HUDEP-2 (cell line): ENCODE measurements around the gene CDK11B.
"Not testable (repeated sequence)": the region's sequence is repeated elsewhere in the genome, so short reads cannot be mapped to it uniquely, and the experiment has no call there.

ENCODE experiments used
- DNase-seq, 76 experiments: peaks; one replicate each; lab custom pipeline; 2025; ENCODE audit not compliant: unreplicated experiment in 76 of 76; lab: John Stamatoyannopoulos, UW

Gene CDK11B

DNA sequence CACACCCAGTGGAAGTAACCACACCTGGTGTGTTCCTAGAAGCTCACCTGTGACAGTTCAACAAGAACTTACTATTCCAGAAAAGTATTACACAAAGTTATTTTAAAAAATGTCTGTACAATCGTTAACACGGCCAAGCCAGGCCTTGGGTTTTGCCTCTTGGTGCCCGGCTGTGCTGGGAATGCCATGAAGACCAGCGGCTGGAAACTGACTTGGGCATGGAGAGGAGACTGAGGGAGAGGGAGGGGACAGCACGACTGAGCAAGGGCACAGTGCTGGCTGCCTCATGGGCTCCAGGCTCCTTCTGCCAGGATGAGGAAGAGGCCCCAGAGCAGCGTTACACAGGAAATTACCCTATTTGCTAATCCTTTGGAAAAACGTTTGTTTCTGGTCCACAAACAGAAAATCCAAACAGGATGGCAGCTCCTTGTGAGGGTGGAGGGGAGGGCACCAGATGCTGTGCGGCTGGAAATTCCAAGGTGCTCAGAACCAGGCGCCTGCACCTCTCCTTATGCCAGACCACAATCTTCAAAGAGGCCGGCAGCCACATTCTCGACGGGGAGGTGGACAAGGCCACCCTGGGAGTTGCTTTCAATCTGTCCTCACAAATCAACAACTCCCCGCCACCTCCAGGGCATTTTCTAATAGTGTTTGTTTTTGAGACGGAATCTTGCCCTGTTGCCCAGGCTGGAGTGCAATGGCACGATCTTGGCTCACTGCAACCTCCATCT, 4.2 kb upstream of the CDK11B start:
- peak in 3 of 76 experiments; percentile 4 to 14 (median 12) for DNase-seq

DNA sequence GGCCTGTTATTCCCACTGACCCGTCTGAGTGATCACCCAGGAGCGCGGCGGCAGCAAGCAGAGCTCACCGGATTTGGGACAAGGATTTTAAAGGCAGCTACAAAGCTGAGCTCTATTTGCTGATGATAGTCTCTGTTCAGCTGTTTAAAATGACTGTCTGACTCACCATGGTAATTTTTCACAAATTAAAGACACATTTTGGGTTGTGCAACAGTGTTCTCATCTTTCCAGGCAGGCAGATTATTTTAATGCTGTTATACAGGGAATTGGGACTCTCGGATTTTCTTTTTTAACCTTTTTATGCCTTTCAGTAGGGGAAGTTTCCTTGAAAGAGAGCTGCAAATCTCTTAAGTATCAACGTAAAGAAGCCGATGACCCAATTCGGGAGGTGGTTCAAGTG, 3.6 kb upstream of the CDK11B start:
- not testable (repeated sequence) for DNase-seq

- DNase-seq = peak in 1 of 76 experiments; percentile 44
Measured at GRCh38 chr1:1648265-1648664, 10.5 kb downstream of the CDK11B start.

DNA sequence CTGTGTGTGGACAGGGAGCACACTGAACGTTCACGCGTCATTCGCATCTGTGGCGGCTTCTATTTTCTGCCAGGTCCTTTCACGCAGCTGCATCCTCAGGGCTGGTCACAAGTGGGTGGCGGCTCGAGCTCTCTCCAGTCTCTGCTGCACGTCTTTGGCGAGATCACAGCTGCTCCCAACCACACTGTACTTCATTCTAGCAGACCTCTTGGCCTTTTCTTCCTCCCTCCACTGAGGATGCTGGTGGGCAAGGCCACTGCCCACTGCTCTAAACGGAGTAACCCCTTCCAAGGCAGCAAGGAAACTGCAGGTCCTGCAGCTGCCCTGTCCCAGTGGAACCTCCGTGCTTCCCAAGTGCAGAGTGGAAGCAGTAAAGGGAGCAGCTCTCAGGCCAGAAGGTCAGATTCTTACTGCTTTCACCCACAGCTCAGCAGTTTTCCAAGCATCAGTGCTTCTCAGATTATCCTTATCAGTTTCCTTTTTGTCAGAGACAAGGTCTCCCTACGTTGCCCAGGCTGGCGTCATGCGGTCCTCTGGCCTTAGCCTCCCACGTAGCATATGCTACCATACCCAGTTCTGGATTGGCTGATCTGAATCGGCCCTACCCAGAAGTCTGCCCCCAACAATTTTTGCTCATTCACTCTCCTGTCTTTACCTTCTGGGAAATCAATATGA, 11.1 kb downstream of the CDK11B start:
- DNase-seq = peak in 73 of 76 experiments; percentile 43 to 92 (median 80)

GRCh38 chr1:1646326-1646725, 12.5 kb downstream of the CDK11B start:
- not testable (repeated sequence) for DNase-seq

GRCh38 chr1:1640711-1641461, 17.9 kb downstream of the CDK11B start:
- DNase-seq = not testable (repeated sequence)

- not testable (repeated sequence) for DNase-seq
Measured at GRCh38 chr1:1640081-1640480, 18.7 kb downstream of the CDK11B start.

DNA sequence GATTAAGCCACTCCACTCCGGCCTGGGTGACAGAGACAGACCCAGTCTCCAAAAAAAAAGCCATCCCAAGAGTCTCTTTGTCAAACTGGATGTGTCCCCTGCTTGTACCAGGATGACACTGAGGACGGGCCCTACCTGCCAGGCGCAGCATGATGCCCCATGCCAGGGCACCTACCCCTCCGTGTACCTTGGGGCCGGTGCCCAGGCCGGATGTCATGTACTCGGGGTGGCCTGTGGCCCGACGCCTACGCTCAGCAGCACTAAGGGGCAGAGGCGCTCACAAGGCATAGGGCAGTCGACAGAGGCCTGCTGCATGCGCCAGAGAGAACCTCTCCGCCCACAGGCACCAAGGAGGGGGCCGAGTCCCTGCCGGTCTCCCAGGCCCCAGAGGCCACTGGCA, 19.4 kb downstream of the CDK11B start:
- not testable (repeated sequence) for DNase-seq

- not testable (repeated sequence) for DNase-seq
Measured at GRCh38 chr1:1638528-1638927, 20.3 kb downstream of the CDK11B start.

DNA sequence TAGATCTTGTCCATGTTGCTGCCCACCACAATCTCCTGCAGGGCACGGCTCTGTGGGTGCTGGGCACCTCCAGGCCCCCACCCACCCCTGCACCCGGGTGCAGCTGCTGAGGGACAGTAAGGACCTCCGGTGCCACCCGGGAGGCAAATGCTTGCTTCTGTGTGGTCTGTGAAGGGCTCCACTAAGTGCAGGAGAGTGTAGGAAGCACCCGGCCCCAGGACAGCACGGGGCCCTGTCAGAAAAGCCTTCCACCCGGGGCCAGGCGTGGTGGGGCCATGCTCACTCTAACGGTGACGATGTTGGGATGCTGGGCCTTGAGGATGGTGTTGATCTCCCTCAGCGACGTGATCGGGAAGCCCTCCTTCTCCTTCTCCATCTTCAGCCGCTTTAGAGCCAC, 21.3 kb downstream of the CDK11B start:
- not testable (repeated sequence) for DNase-seq

DNA sequence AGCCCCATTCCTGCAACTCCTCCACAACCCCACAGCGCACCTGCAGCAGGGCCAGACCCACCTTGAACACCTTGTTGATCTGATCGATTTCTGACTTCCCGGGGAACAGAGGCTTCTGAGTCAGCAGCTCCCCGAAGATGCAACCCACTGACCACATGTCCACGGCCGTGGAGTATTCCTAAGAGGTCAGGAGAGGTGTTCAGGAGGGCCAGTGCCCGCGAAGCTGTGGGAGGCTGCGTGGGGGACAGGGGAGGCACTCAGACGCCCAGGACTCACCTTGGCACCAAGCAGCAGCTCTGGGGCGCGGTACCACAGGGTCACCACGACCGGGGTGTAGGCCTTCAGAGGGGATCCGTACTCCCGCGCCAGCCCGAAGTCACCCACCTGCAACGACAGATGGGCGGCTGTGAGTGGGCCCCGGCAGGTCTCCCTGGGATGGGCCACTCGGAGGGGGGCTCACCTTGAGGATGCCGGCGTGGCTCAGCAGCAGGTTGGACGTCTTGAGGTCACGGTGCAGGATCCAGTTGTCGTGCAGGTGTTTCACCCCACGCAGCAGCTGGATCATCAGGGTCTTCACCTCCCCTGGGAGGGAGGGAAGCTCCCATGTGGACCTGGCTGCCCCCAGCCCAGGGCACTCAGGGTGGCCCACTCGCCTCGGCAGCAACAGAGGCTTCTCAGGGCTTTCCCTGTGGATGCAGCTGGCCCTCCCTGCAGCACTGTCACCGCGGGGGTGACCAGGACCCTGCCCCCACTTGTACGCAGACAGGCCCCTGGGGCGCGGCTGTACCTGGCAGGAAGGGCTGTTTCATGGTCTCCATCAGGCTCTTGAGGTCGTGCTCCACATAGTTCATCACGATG, 22.0 kb downstream of the CDK11B start:
- DNase-seq = not testable (repeated sequence)

GRCh38 chr1:1634613-1635012, 24.2 kb downstream of the CDK11B start:
- DNase-seq = not testable (repeated sequence)

DNA sequence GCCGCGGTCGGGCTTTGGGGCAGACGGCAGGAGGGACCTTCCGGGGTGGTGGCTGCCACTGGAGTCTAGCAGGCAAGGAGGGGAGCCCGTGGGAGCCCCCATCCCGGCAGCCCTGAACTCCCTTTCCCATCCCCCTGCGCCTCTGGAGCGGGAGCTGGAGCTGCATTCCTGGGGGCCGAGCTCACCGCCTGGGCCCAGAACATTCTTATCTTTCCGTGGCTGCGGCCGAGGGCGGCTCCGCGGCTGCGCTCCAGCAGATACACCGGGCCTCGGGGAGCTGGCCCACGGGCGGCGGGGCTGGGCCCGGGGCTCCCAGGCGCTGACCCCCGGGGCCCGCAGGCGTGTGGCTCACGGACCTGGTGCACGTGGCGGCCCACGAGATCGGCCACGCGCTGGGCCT, 25.4 kb downstream of the CDK11B start:
- not testable (repeated sequence) for DNase-seq

DNA sequence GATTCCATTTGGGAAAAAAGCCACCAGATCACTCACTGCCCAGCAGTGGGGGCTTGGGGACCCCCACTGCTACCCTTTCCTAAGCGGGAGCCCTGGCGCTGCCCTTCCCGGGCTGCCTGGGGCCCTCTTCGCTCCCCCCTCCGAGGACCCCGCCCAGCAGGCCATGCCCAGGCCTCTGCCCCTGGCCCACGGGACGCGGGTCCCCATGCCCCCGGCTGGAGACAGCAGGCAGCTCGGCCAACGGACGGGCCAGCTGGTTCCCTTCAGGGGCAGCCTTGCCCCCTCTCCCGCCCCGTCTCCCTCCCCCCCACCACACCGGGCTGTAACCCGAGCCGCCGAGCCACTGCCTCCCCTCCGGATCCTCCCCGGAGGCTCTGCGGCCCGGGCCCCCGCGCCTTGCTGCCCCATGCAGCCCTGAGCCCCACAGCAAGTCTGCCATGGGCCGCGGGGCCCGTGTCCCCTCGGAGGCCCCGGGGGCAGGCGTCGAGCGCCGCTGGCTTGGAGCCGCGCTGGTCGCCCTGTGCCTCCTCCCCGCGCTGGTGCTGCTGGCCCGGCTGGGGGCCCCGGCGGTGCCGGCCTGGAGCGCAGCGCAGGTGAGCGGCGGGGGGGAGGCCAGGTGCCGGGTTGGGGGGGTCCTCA, 26.9 kb downstream of the CDK11B start, which contains the start of gene MMP23B:
Gene MMP23B (plus strand): TSS at position 392 of the 639 bp plus-strand sequence. CDS start 46 bp downstream, at position 438.
- DNase-seq = no peak

DNA sequence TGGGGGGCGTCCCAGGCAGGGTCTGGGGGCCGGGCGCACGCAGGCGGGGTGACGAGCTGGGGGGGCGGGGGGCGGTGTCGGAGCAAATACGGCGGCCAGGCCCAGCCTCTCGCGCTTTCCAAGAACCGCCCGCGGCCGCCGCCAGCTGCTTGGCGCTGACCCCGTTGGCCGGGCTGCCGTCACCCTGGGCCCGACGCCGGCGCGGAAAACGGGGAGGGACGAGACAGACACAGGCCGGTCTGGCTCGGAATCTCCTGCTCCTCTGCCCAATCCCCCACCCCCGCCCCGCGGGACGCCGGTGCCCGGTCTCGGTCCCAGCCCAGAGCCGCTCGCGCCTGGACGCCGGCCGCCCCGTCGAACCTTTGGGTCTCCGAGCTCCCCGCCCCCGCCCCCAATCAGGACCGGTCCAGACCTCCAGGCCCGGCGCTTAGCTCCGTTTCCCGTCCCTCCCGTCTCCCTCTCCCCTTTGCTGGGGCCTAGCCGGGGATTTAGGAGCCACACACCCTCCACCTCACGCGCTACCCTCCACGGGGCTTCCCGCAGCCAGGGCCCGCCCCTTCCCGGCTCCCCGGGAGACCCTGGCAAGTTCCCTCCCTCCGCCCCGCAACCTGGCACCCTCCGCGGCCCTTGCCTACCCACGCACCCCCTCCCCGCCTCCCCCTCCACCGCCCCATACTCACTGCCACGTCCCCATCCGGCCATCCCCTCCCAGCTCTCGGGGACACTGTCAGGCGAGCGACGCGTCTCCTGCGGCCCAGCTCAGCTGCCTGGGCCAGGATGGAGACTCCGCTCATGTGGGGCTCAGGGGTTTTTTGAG, 27.6 kb downstream of the CDK11B start:
- DNase-seq = peak in 21 of 76 experiments; percentile 3 to 51 (median 16)

DNA sequence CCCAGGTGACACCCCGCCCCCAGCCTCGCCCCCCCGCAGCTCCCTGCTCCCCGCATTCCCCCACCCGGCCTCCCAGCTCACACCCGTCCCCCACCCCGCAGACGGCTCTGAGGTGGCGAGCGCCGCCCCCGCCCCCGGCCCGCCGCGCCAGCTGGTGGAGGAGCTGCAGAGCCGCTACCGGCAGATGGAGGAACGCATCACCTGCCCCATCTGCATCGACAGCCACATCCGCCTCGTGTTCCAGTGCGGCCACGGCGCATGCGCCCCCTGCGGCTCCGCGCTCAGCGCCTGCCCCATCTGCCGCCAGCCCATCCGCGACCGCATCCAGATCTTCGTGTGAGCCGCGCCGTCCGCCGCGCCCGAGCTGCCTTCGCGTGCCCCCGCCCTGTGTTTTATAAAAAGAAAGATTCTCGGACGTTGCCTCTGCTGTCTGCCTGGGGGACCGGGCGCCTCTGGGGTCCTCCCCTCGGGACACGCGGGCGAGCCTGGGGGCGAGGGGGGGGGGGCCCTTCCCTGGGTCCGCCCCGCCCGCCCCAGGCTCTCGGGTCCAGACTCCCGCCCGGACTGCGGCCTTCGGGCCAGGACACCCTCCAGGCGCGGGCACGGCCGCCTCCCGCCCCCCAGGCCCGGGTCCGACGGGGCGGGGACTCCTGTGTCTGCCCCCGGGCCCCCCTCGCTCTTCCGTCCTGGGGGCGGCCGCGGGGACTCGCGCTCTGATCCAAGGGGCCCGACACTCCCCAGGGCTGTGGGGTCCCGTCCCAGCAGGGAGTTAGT, 28.4 kb downstream of the CDK11B start:
- peak in 73 of 76 experiments; percentile 18 to 88 (median 72) for DNase-seq

DNA sequence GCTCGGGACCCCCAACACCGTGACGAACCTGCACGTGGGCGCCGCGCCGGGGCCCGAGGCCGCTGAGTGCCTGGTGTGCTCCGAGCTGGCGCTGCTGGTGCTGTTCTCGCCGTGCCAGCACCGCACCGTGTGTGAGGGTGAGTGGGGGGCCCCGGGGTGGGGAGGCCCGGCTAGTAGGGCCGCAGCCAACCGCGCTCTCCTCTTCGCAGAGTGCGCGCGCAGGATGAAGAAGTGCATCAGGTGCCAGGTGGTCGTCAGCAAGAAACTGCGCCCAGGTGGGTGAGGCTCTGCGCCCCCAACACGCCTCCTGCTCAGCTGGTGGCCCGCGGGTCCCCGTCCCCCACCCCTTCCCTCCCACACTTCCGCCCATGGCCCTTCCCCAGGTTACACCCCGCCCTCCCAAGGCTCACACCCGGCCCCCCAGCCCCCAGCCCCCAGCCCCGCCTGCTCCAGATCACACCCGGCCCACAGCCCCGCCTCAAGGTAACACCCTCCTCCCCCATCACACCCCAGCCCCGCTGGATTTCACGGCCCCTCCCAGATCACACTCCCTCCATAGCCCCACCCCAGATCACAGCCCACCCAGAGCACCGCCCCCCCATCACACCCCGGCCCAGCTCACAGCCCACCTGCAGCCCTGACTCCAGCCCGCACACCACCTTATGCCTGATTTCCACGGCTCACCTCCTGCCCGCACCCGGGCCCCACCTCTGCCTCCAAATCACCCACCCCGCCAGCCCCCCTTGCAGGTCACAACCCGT, 29.2 kb downstream of the CDK11B start:
- DNase-seq = peak in 2 of 76 experiments; percentile 17 to 39
